ENCODE data around the gene COL18A1. TPM values are rescaled to one million over a fixed set of nuclear protein-coding genes. Genes with fewer than 3 reads are reported as not detected.
"Not testable (repeated sequence)": the region's sequence is repeated elsewhere in the genome, so short reads cannot be mapped to it uniquely, and the experiment has no call there.

The COL18A1 gene
- total RNA-seq, 2 donors from 2014 or later = 117 to 133 TPM

GRCh38 chr21:45561241-45561640 lies 156.3 kb downstream of the COL18A1 start:
- intact Hi-C loops (cut with DNase I) = not testable (repeated sequence)
- peak; percentile 49 for DNase-seq (ENCODE audit: low spot score)

DNA sequence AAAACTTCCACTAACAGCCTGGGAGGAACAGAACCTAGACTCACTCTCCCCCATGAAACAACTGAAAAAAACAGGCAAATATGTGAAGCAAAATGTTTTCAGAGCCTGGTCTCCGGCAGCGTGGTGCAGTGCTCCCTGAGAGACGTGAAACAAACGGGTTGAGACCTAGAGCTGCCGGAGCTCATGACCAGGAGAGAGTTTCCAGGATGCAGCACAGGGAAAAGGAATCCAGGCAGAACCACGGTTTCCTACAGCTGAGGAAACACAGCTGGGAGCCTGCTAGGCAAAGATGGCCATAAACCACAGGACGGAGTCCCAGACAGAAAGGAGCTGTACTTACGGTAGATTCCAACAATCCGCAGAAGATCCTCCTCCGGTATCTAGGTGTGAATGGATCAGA lies 157.4 kb downstream of the COL18A1 start:
- intact Hi-C loops (cut with DNase I) = no loop called here
- peak; percentile 42 for DNase-seq (ENCODE audit: low spot score)

- intact Hi-C loops (cut with DNase I) = no loop called here
- peak; percentile 44 for DNase-seq (ENCODE audit: low spot score)
Observed at GRCh38 chr21:45562965-45563364, 158.0 kb downstream of the COL18A1 start.

Small RNA genes lying within 50 kb of the gene (microRNA-seq; reads per million reads assigned to microRNA genes)
- gene MIR6815 (ENCODE audit: borderline microRNAs expressed in 2 of 2) = 0.26 to 1.3 reads per million in 2 donors

Other genes starting within 250 kb of the COL18A1 start
- gene POFUT2, start 117.3 kb upstream of the COL18A1 start, total RNA-seq = 10 to 100 TPM; 27.1 to 27.4 TPM
- 1 to 10 TPM; 4.5 to 6.5 TPM for gene SLC19A1, start 137.3 kb downstream of the COL18A1 start, total RNA-seq
- gene PCBP3, start 238.6 kb downstream of the COL18A1 start, total RNA-seq = 1 to 10 TPM; 2.6 to 7.4 TPM

All from posterior vena cava (tissue), 2 donors.